ENCODE measurements around the gene CNTN5. TPM values are rescaled to one million over a fixed set of nuclear protein-coding genes. Genes with fewer than 3 reads are reported as not detected.
"Not testable (repeated sequence)": the region's sequence is repeated elsewhere in the genome, so short reads cannot be mapped to it uniquely, and the experiment has no call there.

The CNTN5 gene
- total RNA-seq, 2 experiments from 2014 or later = not detected

DNA sequence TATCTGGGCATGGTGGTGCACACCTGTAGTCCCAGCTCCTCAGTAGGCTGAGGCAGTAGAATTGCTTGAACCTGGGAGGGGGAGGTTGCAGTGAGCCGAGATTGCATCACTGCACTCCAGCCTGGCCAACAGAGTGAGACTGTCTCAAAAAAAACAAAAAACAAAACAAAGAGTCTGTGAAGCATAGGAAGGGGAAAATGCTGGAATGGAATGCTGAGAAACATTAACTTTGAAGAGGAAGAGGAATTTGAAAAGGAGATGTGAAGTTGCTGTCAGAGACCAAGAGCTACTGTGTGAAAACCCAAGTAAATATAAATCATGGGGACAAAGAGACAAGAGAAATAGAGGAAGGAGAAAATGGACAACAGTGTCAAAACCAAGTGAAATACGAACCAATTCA, 1211.3 kb downstream of the CNTN5 start:
- H3K4me1 Mint-ChIP-seq = no peaks in the 10 kb centered on the region
- no peaks in the 10 kb centered on the region for H3K36me3 Mint-ChIP-seq
- POLR2A ChIA-PET = no interaction called here
- DNase-seq (no peak), ATAC-seq (ENCODE audit: low read depth) (no peak)
- H3K4me3 Mint-ChIP-seq = no peak overlapping the region
- H3K27ac Mint-ChIP-seq = no peak overlapping the region
- no peaks in the 10 kb centered on the region for H3K27me3 Mint-ChIP-seq
- H3K9me3 Mint-ChIP-seq = peaks cover 7% of the 10 kb centered on the region

DNA sequence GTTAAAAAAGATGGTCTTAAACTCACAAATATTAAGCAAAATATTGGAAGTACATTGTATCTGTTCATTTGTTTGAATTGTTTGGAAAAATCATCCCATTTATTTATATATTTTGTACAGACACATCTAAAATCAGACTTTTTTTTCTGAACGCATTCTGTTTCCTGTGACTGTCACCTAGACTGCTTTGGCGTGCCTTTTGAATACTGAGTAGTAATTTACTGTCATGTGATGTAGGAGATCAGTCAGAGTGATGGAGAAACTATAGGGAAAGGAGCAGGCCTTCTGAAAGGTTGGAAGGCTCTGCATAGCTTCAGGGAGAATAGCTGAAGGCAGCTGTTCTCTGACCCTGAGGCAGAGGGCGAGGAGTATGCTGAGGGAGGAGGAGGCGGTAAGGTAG, 1214.3 kb downstream of the CNTN5 start:
- ATAC-seq (ENCODE audit: low read depth) = no peak
- POLR2A ChIA-PET = no interaction called here
- peaks cover 7% of the 10 kb centered on the region for H3K9me3 Mint-ChIP-seq

DNA sequence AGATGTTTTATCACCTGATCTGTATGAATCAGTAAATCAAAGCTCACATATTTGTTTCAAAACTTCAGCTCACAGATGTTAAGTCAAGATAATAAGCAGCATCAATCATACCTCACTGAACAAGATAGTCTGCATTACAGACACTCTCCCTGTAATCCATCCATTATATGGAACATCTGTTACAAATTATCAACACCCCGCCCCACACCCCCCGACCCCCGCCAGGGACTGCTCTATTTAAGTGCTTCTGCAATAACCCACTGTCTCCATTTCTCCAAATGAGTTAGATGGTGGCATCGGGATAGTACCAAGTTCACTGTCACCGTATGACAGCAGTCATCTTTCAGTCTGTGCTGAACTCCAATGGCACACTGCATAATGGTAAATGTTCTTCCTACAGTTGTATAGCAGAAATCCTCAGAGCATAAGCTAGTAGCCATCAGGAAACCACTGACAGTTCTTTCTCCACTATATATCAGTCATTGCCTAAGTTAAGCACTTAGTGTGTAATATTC, 1219.3 kb downstream of the CNTN5 start:
- H3K27ac Mint-ChIP-seq = no peak overlapping the region
- POLR2A ChIA-PET = no interaction called here
- no peak for ATAC-seq (ENCODE audit: low read depth)
- H3K36me3 Mint-ChIP-seq = no peaks in the 10 kb centered on the region
- H3K4me1 Mint-ChIP-seq = no peaks in the 10 kb centered on the region
- peaks cover 3% of the 10 kb centered on the region for H3K9me3 Mint-ChIP-seq
- no peaks in the 10 kb centered on the region for H3K27me3 Mint-ChIP-seq
- no peak overlapping the region for H3K4me3 Mint-ChIP-seq
- no peak for DNase-seq

More for the DNA sequence above, 1214.3 kb downstream of the CNTN5 start:
- DNase-seq = no peak
- Mint-ChIP-seq H3K4me1 (no peaks in the 10 kb centered on the region), H3K27me3 (no peaks in the 10 kb centered on the region), H3K4me3 (no peak overlapping the region), H3K27ac (no peak overlapping the region), H3K36me3 (no peaks in the 10 kb centered on the region)

DNA sequence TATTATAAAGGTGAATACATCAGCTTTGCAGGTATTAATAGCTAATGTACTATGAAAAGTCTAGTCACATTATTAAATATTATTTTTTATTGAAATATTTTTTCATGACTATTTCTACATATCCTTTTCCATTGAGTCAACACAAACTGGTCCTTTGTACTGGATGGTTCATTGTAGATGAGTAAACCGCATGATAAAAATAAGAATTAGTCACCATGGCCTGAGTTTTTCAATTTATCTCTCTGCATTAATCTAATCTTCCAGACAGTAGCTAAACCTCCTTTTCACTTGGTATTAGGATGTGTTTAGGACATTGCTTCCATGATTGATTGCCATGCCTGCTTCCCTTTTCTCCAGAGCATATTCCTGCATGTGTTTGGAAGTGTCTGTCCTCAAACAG, 1227.0 kb downstream of the CNTN5 start:
- no peaks in the 10 kb centered on the region for H3K4me1 Mint-ChIP-seq
- no peaks in the 10 kb centered on the region for H3K27me3 Mint-ChIP-seq
- H3K27ac Mint-ChIP-seq = no peak overlapping the region
- POLR2A ChIA-PET = no interaction called here
- peaks cover 2% of the 10 kb centered on the region for H3K9me3 Mint-ChIP-seq
- no peak for ATAC-seq (ENCODE audit: low read depth)
- no peak for DNase-seq
- no peaks in the 10 kb centered on the region for H3K36me3 Mint-ChIP-seq
- H3K4me3 Mint-ChIP-seq = no peak overlapping the region

DNA sequence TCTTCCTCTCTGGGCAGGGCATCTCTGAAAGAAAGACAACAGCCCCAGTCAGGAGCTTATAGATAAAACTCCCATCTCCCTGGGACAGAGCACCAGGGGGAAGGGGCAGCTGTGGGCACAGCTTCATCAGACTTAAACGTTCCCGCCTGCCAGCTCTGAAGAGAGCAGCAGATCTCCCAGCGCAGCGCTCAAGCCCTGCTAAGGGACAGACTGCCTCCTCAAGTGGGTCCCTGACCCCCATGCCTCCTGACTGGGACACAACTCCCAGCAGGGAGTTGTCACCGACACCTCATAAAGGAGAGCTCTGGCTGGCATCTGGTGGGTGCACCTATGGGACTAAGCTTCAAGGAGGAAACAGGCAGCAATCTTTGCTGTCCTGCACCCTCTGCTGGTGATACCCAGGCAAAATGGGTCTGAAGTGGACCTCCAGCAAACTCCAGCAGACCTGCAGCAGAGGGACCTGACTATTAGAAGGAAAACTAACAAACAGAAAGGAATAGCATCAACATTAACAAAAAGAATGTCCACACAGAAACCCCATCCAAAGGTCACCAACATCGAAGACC, 1236.6 kb downstream of the CNTN5 start:
- H3K4me3 Mint-ChIP-seq; DNase-seq; H3K27me3 Mint-ChIP-seq; H3K36me3 Mint-ChIP-seq; H3K27ac Mint-ChIP-seq; H3K4me1 Mint-ChIP-seq; POLR2A ChIA-PET; H3K9me3 Mint-ChIP-seq; ATAC-seq (ENCODE audit: low read depth): not testable (repeated sequence)

DNA sequence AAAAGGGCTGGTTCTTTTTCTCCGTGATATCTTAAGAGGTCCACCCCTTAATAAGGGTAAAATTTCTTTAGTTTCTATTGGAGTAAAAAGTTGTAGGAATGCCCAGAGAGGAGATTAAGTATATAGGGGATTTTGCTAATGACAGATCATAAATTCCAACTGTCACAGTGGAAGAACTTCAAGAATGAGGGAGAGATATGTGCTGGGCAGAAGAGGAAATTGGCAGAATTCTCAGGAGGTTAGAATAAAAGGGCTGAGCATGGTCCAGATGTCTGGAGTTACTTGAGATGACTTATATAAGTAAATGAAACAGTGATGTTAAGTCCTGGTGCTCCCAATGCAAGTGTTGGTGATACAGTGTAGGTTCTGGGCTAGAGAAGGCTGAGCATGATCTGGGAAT, 1248.8 kb downstream of the CNTN5 start:
- Mint-ChIP-seq H3K9me3 (peaks cover 5% of the 10 kb centered on the region), H3K4me1 (no peaks in the 10 kb centered on the region), H3K36me3 (no peaks in the 10 kb centered on the region), H3K27ac (no peak overlapping the region), H3K27me3 (no peaks in the 10 kb centered on the region), H3K4me3 (no peak overlapping the region)
- no peak for ATAC-seq (ENCODE audit: low read depth)
- POLR2A ChIA-PET = no interaction called here
- no peak for DNase-seq

DNA sequence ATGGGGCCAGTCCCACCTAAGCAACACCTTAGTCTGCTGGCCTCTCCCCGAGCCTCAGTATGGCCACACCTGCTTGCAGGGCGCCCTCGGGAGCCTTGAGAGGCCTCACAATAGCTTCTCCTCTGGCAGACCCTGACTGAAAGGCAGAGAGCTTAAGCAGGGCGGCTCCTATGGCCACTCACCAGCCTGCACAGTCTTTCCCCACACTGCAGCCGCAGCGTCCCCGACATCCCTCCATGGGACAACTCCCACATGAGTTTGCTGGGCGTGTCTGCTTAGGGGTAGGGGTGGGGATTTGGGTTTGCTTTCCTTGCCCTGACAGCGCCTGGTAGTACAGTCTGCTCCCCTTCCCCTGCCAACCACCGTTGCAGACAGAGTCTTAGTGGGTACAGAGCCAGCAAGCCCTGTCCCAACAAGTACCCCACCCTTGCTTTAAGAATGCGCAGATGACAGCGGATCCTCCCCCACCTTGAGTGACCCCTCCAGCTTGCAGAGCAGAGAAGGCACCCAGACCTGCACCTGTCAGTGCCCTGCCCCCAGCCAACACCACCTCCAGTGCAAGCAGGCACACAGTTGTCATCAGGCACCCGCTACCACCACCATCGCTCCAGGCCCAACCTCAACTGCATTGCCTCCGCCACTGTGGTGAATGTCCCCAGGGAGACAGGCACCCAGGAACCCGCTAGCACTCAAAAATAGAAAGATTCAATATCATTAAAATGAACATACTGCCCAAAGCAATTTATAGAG, 1252.5 kb downstream of the CNTN5 start:
- POLR2A ChIA-PET = no interaction called here

DNA sequence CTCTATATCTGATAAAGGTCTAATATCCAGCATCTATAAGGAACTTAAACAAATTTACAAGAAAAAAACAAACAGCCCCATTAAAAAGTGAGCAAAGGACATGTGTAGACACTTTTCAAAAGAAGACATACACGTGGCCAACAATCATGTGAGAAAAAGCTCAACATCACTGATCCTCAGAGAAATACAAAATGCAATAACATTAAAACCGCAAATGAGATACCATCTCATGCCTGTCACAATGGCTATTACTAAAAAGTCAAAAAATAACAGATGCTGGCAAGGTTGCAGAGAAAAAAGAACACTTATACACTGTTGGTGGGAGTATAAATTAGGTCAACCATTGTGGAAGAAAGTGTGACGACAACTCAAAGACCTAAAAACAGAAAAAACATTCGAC, 1253.7 kb downstream of the CNTN5 start:
- ATAC-seq (ENCODE audit: low read depth); H3K4me3 Mint-ChIP-seq; H3K4me1 Mint-ChIP-seq; POLR2A ChIA-PET; H3K27ac Mint-ChIP-seq; H3K9me3 Mint-ChIP-seq; H3K36me3 Mint-ChIP-seq; DNase-seq; H3K27me3 Mint-ChIP-seq: not testable (repeated sequence)

More for the DNA sequence above, 1252.5 kb downstream of the CNTN5 start:
- Mint-ChIP-seq H3K27me3 (no peaks in the 10 kb centered on the region), H3K9me3 (peaks cover 5% of the 10 kb centered on the region), H3K4me3 (no peak overlapping the region), H3K4me1 (no peaks in the 10 kb centered on the region), H3K27ac (no peak overlapping the region), H3K36me3 (no peaks in the 10 kb centered on the region)
- DNase-seq = no peak
- no peak for ATAC-seq (ENCODE audit: low read depth)

DNA sequence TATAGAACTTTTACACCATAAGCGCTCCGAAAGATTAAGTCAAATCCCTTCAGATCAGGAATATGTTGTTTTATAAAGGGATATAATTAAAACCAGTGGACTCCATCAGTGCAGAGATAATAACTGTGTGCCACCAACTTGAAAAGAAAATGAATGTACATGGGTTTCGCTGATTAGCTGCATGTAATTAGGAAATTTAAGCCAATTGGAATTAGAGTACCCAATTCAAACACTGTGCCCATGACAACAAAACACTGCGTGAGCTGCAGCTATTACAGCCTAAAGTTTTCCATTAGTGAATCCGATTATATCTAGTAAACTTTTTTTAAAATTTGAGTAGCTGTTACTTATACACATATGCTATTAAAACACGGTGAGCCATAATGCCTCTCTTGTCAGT, 1274.0 kb downstream of the CNTN5 start:
- POLR2A ChIA-PET = no interaction called here
- Mint-ChIP-seq H3K9me3 (peaks cover 1% of the 10 kb centered on the region), H3K27ac (no peak overlapping the region), H3K4me1 (no peaks in the 10 kb centered on the region), H3K4me3 (no peak overlapping the region), H3K27me3 (no peaks in the 10 kb centered on the region), H3K36me3 (no peaks in the 10 kb centered on the region)
- ATAC-seq (ENCODE audit: low read depth) (no peak), DNase-seq (no peak)

DNA sequence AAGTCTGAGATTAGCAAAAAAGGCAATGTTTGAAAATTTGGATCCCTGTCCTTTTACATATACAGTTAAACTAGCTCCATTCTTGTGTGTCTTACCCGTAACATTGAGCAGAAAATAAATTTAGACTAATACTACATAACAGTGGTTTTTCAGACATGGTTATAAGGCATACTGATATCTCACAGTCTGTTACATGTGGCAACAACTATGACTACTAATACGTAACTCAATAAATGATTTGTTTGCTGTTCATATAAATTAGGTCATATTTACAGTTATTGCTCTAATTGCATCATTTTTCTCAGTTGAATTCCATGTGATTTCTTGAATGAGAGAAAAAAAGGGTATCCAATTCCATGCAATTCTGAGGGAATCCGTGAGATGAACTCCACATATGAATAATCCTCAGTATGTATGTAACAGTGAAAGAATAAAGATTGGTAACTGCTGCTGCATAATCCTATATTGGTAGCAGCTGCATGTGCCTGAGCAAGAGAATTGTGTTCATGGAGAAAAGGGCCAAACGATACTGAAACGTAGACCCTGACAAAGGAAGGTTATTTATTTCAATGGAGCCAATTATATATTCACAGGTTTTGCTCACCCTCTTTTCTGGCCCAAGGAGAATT, 1275.4 kb downstream of the CNTN5 start:
- Mint-ChIP-seq H3K27me3 (no peaks in the 10 kb centered on the region), H3K36me3 (no peaks in the 10 kb centered on the region), H3K4me1 (no peaks in the 10 kb centered on the region), H3K27ac (no peak overlapping the region), H3K4me3 (no peak overlapping the region), H3K9me3 (peaks cover 1% of the 10 kb centered on the region)
- POLR2A ChIA-PET = no interaction called here
- ATAC-seq (ENCODE audit: low read depth) (no peak), DNase-seq (no peak)

DNA sequence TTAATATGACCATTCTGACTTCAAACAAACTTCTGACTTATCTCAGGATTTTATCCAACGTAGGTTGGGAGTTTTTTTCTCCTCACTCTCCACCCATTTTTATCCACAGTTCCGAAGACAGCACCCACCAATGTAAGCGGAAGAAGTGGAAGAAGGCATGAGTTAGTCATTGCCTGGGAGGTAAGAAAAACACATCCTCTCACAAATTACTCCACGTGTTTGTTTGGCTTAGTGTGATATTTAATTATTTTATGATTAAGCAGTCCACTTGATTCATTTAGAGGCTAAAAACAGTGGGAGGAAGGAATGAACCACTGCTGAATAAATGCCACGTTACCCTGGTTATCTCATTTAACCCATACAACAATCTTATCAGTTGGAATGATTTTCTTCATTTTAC, 1276.8 kb downstream of the CNTN5 start:
- Mint-ChIP-seq H3K27me3 (no peaks in the 10 kb centered on the region), H3K9me3 (peaks cover 1% of the 10 kb centered on the region), H3K27ac (no peak overlapping the region), H3K4me3 (no peak overlapping the region), H3K4me1 (no peaks in the 10 kb centered on the region), H3K36me3 (no peaks in the 10 kb centered on the region)
- ATAC-seq (ENCODE audit: low read depth) = no peak
- DNase-seq = no peak
- POLR2A ChIA-PET = no interaction called here

DNA sequence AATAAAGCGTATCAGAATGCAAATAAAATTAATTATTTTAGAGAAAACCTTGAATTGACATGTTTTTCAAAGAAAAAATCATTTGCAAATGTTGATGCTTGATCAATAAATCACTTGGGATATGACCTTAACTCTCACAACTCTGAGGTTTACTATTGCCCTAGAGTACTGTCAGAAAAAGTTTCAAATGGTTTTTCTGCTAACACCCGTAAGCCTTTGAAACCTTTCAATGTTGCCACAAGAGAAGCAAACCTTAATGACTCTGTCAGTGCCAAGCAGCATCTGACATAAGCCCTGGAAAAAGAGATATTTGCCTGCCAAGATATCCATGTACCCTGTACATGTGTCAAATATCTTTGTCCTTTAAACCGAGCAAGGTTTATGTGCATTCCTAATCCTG, 1282.1 kb downstream of the CNTN5 start:
- Mint-ChIP-seq H3K36me3 (no peaks in the 10 kb centered on the region), H3K27me3 (no peaks in the 10 kb centered on the region), H3K4me3 (no peak overlapping the region), H3K4me1 (no peaks in the 10 kb centered on the region), H3K27ac (no peak overlapping the region), H3K9me3 (no peaks in the 10 kb centered on the region)
- ATAC-seq (ENCODE audit: low read depth) (no peak), DNase-seq (no peak)
- POLR2A ChIA-PET = no interaction called here

DNA sequence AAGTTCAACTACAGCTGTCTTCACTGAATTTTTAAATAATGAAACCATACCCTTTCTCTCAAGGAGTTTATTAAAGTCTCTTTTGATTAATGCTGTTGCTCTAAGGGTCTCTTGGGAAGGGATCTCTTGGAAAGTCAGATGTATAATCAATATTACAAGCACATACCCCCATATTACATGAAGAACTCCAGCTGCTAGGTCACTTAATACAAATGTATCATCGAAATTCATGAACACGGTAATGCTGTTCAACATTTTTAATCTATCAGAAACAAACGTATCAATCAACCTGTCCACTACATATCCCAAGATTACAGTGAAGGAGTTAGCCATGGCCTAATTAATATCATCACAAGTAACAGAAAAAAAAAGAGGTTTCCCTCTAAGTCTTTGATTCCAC, 1283.1 kb downstream of the CNTN5 start:
- no peaks in the 10 kb centered on the region for H3K4me1 Mint-ChIP-seq
- no peak overlapping the region for H3K4me3 Mint-ChIP-seq

DNA sequence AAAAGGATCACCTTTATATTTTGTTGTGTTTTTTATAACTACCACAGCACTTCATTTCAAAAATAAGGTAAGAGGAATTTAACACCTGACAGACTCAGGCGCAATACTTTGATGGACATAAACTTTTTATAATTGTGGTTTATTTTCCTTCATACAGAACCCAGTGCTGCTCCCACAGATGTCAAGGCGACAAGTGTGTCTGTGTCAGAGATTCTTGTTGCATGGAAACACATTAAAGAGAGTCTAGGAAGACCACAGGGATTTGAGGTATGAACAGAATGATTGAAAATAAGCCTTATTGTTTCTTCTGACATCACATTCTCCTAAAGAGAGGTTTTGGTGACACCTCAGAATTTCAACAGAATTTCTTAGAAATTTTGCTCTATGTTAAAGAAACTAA, 1287.5 kb downstream of the CNTN5 start:
- H3K4me3 Mint-ChIP-seq = no peak overlapping the region
- no peak for DNase-seq
- H3K9me3 Mint-ChIP-seq = no peaks in the 10 kb centered on the region
- no peaks in the 10 kb centered on the region for H3K4me1 Mint-ChIP-seq
- POLR2A ChIA-PET = no interaction called here
- H3K27me3 Mint-ChIP-seq = no peaks in the 10 kb centered on the region
- no peak for ATAC-seq (ENCODE audit: low read depth)
- no peak overlapping the region for H3K27ac Mint-ChIP-seq
- H3K36me3 Mint-ChIP-seq = no peaks in the 10 kb centered on the region

More for the DNA sequence above, 1283.1 kb downstream of the CNTN5 start:
- ATAC-seq (ENCODE audit: low read depth) (no peak), DNase-seq (no peak)
- H3K36me3 Mint-ChIP-seq = no peaks in the 10 kb centered on the region
- no peaks in the 10 kb centered on the region for H3K9me3 Mint-ChIP-seq
- POLR2A ChIA-PET = no interaction called here
- H3K27me3 Mint-ChIP-seq = no peaks in the 10 kb centered on the region
- H3K27ac Mint-ChIP-seq = no peak overlapping the region

Data from activated naive CD8-positive, alpha-beta T cell treated with anti-CD3 and anti-CD28 coated beads, Interleukin-2, amount 10 ng/mL, durations not matched to agents 7 days and 5 days (primary cell).